ENCODE data around the gene HRH1.
"Not testable (repeated sequence)": the region's sequence is repeated elsewhere in the genome, so short reads cannot be mapped to it uniquely, and the experiment has no call there.

HRH1 gene

DNA sequence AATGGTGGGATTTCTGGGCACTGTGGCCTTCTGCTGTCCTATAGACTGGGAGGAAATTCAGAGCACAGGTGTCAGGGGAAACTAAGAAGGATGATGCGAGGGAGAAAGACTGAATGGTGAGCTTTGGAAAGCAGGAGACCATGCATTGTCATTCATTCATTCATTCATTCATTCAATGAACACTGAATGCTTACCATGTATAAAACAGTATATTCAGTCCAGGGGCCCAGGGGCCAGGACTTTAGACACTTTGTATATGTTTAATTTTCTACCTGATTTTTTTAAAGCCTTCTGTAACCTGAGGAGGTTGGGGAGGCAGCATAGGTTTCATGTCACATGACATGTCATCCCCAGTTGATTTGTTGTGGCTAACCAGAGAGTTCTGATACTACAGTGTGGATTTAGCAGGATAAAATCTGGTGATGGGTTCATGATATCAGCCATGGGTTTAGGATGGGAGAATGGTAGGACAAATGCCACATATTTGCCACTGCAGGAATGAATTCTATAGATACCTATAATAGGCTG, 60.2 kb downstream of the HRH1 start:
- H3K79me2 ChIP-seq (ENCODE audit: insufficient read depth, low read length): no peaks in the 10 kb centered on the region
- H3K4me3 ChIP-seq (ENCODE audit: insufficient read depth, low read length, poor library complexity, severe bottlenecking): no peak overlapping the region
- H3K27me3 ChIP-seq (ENCODE audit: low read length): no peaks in the 10 kb centered on the region
- no peaks in the 10 kb centered on the region for H3K9me3 ChIP-seq (ENCODE audit: insufficient read depth, low read length)
- no peaks in the 10 kb centered on the region for H3F3A ChIP-seq (ENCODE audit: insufficient read depth)
- H3K4me2 ChIP-seq (ENCODE audit: low read depth, low read length, poor library complexity, severe bottlenecking): no peak overlapping the region
- H3K36me3 ChIP-seq (ENCODE audit: low read length): no peaks in the 10 kb centered on the region
- H3K9me2 ChIP-seq (replicated peaks; ENCODE audit: insufficient read depth, low read length): no peaks in the 10 kb centered on the region
- no peak overlapping the region for H3K9ac ChIP-seq (ENCODE audit: low read length)
- no peak overlapping the region for H2AFZ ChIP-seq (ENCODE audit: low read depth, low read length, severe bottlenecking)
- H3K27ac ChIP-seq (ENCODE audit: low read depth, low read length): no peak overlapping the region
- TF ChIP-seq EZH2phosphoT487 (conservative IDR thresholded peaks at IDR 0.05; ENCODE audit: low read length): no peak
- TF ChIP-seq, protein P1, sequence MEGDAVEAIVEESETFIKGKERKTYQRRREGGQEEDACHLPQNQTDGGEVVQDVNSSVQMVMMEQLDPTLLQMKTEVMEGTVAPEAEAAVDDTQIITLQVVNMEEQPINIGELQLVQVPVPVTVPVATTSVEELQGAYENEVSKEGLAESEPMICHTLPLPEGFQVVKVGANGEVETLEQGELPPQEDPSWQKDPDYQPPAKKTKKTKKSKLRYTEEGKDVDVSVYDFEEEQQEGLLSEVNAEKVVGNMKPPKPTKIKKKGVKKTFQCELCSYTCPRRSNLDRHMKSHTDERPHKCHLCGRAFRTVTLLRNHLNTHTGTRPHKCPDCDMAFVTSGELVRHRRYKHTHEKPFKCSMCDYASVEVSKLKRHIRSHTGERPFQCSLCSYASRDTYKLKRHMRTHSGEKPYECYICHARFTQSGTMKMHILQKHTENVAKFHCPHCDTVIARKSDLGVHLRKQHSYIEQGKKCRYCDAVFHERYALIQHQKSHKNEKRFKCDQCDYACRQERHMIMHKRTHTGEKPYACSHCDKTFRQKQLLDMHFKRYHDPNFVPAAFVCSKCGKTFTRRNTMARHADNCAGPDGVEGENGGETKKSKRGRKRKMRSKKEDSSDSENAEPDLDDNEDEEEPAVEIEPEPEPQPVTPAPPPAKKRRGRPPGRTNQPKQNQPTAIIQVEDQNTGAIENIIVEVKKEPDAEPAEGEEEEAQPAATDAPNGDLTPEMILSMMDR (IDR thresholded peaks at IDR 0.05; ENCODE audit: insufficient read depth, low read length, poor library complexity, severe bottlenecking): no peak
- no peaks in the 10 kb centered on the region for H4K20me1 ChIP-seq (ENCODE audit: low read depth, low read length)

DNA sequence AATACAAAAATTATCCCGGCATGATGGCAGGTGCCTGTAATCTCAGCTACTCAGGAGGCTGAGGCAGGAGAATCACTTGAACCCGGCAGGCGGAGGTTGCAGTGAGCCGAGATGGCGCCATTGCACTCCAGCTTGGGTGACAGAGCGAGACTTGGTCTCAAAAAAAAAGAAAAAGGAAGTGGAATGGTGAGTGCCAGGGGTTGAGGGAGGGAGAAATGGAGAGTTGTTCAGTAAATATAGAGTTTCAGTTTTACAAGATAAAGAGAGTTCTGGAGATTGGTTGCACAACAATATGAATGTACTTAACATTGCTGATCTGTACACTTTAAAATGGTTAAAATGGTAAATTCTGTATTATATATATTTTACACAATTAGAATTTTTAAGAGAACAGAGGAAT, 63.1 kb downstream of the HRH1 start:
- H3K27me3 ChIP-seq (ENCODE audit: low read length); H3K36me3 ChIP-seq (ENCODE audit: low read length); H3F3A ChIP-seq (ENCODE audit: insufficient read depth); H2AFZ ChIP-seq (ENCODE audit: low read depth, low read length, severe bottlenecking); H3K79me2 ChIP-seq (ENCODE audit: insufficient read depth, low read length); H3K9me2 ChIP-seq (replicated peaks; ENCODE audit: insufficient read depth, low read length); H3K9me3 ChIP-seq (ENCODE audit: insufficient read depth, low read length); H3K4me2 ChIP-seq (ENCODE audit: low read depth, low read length, poor library complexity, severe bottlenecking); H3K27ac ChIP-seq (ENCODE audit: low read depth, low read length); H3K9ac ChIP-seq (ENCODE audit: low read length); H4K20me1 ChIP-seq (ENCODE audit: low read depth, low read length); H3K4me3 ChIP-seq (ENCODE audit: insufficient read depth, low read length, poor library complexity, severe bottlenecking): not testable (repeated sequence)

GRCh38 chr3:11220230-11220629, 65.9 kb downstream of the HRH1 start:
- Histone ChIP-seq H3K36me3 (ENCODE audit: low read length) (no peaks in the 10 kb centered on the region), H3K4me3 (ENCODE audit: insufficient read depth, low read length, poor library complexity, severe bottlenecking) (no peak overlapping the region), H4K20me1 (ENCODE audit: low read depth, low read length) (no peaks in the 10 kb centered on the region), H2AFZ (ENCODE audit: low read depth, low read length, severe bottlenecking) (no peak overlapping the region), H3K9me3 (ENCODE audit: insufficient read depth, low read length) (no peaks in the 10 kb centered on the region), H3K27ac (ENCODE audit: low read depth, low read length) (no peak overlapping the region), H3F3A (ENCODE audit: insufficient read depth) (no peaks in the 10 kb centered on the region), H3K9ac (ENCODE audit: low read length) (no peak overlapping the region), H3K27me3 (ENCODE audit: low read length) (no peaks in the 10 kb centered on the region), H3K79me2 (ENCODE audit: insufficient read depth, low read length) (no peaks in the 10 kb centered on the region), H3K9me2 (replicated peaks; ENCODE audit: insufficient read depth, low read length) (no peaks in the 10 kb centered on the region), H3K4me2 (ENCODE audit: low read depth, low read length, poor library complexity, severe bottlenecking) (no peak overlapping the region)
- TF ChIP-seq, protein P1 (IDR thresholded peaks at IDR 0.05; ENCODE audit: insufficient read depth, low read length, poor library complexity, severe bottlenecking): no peak
- no peak for TF ChIP-seq EZH2phosphoT487 (conservative IDR thresholded peaks at IDR 0.05; ENCODE audit: low read length)

DNA sequence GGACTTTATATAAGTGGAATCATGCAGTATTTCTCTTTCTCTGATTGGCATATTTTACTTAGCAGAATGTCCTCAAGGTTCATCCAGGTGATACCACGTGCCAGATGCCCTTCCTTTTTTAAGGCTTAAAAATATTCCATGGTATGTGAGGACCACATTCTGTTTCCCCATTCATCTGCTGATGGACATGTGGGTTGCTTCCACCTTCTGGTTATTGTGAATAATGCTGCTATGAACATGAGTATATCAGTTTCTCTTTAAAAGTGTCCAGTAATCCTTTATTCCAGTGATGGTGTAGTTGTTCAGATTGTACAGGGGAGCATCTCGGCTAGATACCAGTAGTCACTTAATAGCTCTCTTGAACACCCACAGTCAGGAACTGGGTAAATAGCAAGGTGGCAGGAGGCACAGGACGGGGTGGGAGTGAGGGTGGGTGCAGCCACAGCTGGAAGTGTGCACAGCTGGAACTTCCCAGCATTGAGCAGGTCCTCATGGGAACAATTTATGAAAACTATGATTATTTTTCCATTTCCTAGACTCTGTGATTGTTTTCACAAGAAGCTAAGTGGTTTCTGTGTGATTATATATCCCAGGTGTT, 67.6 kb downstream of the HRH1 start:
- Histone ChIP-seq H3K27me3 (ENCODE audit: low read length) (no peaks in the 10 kb centered on the region), H4K20me1 (ENCODE audit: low read depth, low read length) (no peaks in the 10 kb centered on the region), H3K9me2 (replicated peaks; ENCODE audit: insufficient read depth, low read length) (no peaks in the 10 kb centered on the region), H3K79me2 (ENCODE audit: insufficient read depth, low read length) (no peaks in the 10 kb centered on the region), H3K4me3 (ENCODE audit: insufficient read depth, low read length, poor library complexity, severe bottlenecking) (no peak overlapping the region), H3K9ac (ENCODE audit: low read length) (no peak overlapping the region), H3K9me3 (ENCODE audit: insufficient read depth, low read length) (no peaks in the 10 kb centered on the region), H3K27ac (ENCODE audit: low read depth, low read length) (no peak overlapping the region), H3K4me2 (ENCODE audit: low read depth, low read length, poor library complexity, severe bottlenecking) (no peak overlapping the region), H2AFZ (ENCODE audit: low read depth, low read length, severe bottlenecking) (no peak overlapping the region), H3K36me3 (ENCODE audit: low read length) (no peaks in the 10 kb centered on the region), H3F3A (ENCODE audit: insufficient read depth) (no peaks in the 10 kb centered on the region)
- TF ChIP-seq, protein P1 (IDR thresholded peaks at IDR 0.05; ENCODE audit: insufficient read depth, low read length, poor library complexity, severe bottlenecking): no peak
- TF ChIP-seq EZH2phosphoT487 (conservative IDR thresholded peaks at IDR 0.05; ENCODE audit: low read length): no peak
